ENCODE results near the gene GPR108. TPM values are rescaled to one million over a fixed set of nuclear protein-coding genes. Genes with fewer than 3 reads are reported as not detected.
"Not testable (repeated sequence)": the region's sequence is repeated elsewhere in the genome, so short reads cannot be mapped to it uniquely, and the experiment has no call there.

Gene GPR108
- polyA plus RNA-seq, result 10 to 100 TPM; 55.8 to 93.8 TPM

GRCh38 chr19:6737284-6737872, at the start of gene GPR108:
GPR108 (minus strand) TSS chr19:6737580; CDS start chr19:6737576, 4 bp downstream.
- Histone ChIP-seq H3K27me3 (ENCODE audit: control insufficient read depth in 1 of 2, insufficient read depth in 2 of 2, low read length in 2 of 2) (no peaks in the 10 kb centered on the region), H3K36me3 (ENCODE audit: control insufficient read depth in 2 of 2, insufficient read depth in 2 of 2, low read length in 1 of 2) (peaks cover 0 to 12% of the 10 kb centered on the region in 2 donors), H3K4me3 (ENCODE audit: low read depth in 1 of 2, low read length in 2 of 2) (peak within 1 kb of the TSS; percentile 83 to 89), H3K4me1 (ENCODE audit: control insufficient read depth in 2 of 2, insufficient read depth in 2 of 2, low read length in 1 of 2) (peaks cover 0 to 3% of the 10 kb centered on the region in 2 donors), H3K9me3 (ENCODE audit: control insufficient read depth in 2 of 2, insufficient read depth in 1 of 2, low read depth in 1 of 2, low read length in 1 of 2) (no peaks in the 10 kb centered on the region), H3K27ac (ENCODE audit: low read depth in 2 of 2, low read length in 1 of 2) (peak within 1 kb of the TSS; percentile 92 to 99)
- WGBS, 2 donors, result 0 to 1% methylated on average over 48 to 55 of the region's 55 CpGs

GRCh38 chr19:6779206-6779605, 41.8 kb upstream of the GPR108 start:
- WGBS, 2 donors, result 68 to 69% methylated on average over 4 of the region's 4 CpGs
- Histone ChIP-seq H3K27ac (ENCODE audit: low read depth in 2 of 2, low read length in 1 of 2) (no peak overlapping the region), H3K4me3 (ENCODE audit: low read depth in 1 of 2, low read length in 2 of 2) (no peak overlapping the region), H3K27me3 (ENCODE audit: control insufficient read depth in 1 of 2, insufficient read depth in 2 of 2, low read length in 2 of 2) (no peaks in the 10 kb centered on the region), H3K36me3 (ENCODE audit: control insufficient read depth in 2 of 2, insufficient read depth in 2 of 2, low read length in 1 of 2) (no peaks in the 10 kb centered on the region), H3K4me1 (ENCODE audit: control insufficient read depth in 2 of 2, insufficient read depth in 2 of 2, low read length in 1 of 2) (no peaks in the 10 kb centered on the region), H3K9me3 (ENCODE audit: control insufficient read depth in 2 of 2, insufficient read depth in 1 of 2, low read depth in 1 of 2, low read length in 1 of 2) (no peaks in the 10 kb centered on the region)

- 73 to 75% methylated on average over 4 of the region's 4 CpGs for WGBS, 2 donors
- Histone ChIP-seq H3K4me3 (ENCODE audit: low read depth in 1 of 2, low read length in 2 of 2) (no peak overlapping the region), H3K27me3 (ENCODE audit: control insufficient read depth in 1 of 2, insufficient read depth in 2 of 2, low read length in 2 of 2) (no peaks in the 10 kb centered on the region), H3K36me3 (ENCODE audit: control insufficient read depth in 2 of 2, insufficient read depth in 2 of 2, low read length in 1 of 2) (no peaks in the 10 kb centered on the region), H3K4me1 (ENCODE audit: control insufficient read depth in 2 of 2, insufficient read depth in 2 of 2, low read length in 1 of 2) (no peaks in the 10 kb centered on the region), H3K27ac (ENCODE audit: low read depth in 2 of 2, low read length in 1 of 2) (peak overlapping the region in 1 of 2 donors; percentile 21), H3K9me3 (ENCODE audit: control insufficient read depth in 2 of 2, insufficient read depth in 1 of 2, low read depth in 1 of 2, low read length in 1 of 2) (no peaks in the 10 kb centered on the region)
Observed at GRCh38 chr19:6778386-6778785, 41.0 kb upstream of the GPR108 start.

GRCh38 chr19:6777434-6777833, 40.1 kb upstream of the GPR108 start:
- H3K4me1 ChIP-seq (ENCODE audit: control insufficient read depth in 2 of 2, insufficient read depth in 2 of 2, low read length in 1 of 2), result no peaks in the 10 kb centered on the region
- WGBS, 2 donors, result 91 to 94% methylated on average over 2 of the region's 2 CpGs
- no peak overlapping the region for H3K27ac ChIP-seq (ENCODE audit: low read depth in 2 of 2, low read length in 1 of 2)
- no peak overlapping the region for H3K4me3 ChIP-seq (ENCODE audit: low read depth in 1 of 2, low read length in 2 of 2)
- no peaks in the 10 kb centered on the region for H3K36me3 ChIP-seq (ENCODE audit: control insufficient read depth in 2 of 2, insufficient read depth in 2 of 2, low read length in 1 of 2)
- H3K9me3 ChIP-seq (ENCODE audit: control insufficient read depth in 2 of 2, insufficient read depth in 1 of 2, low read depth in 1 of 2, low read length in 1 of 2), result no peaks in the 10 kb centered on the region
- no peaks in the 10 kb centered on the region for H3K27me3 ChIP-seq (ENCODE audit: control insufficient read depth in 1 of 2, insufficient read depth in 2 of 2, low read length in 2 of 2)

- Histone ChIP-seq H3K4me3 (ENCODE audit: low read depth in 1 of 2, low read length in 2 of 2) (no peak overlapping the region), H3K9me3 (ENCODE audit: control insufficient read depth in 2 of 2, insufficient read depth in 1 of 2, low read depth in 1 of 2, low read length in 1 of 2) (no peaks in the 10 kb centered on the region), H3K4me1 (ENCODE audit: control insufficient read depth in 2 of 2, insufficient read depth in 2 of 2, low read length in 1 of 2) (no peaks in the 10 kb centered on the region), H3K27ac (ENCODE audit: low read depth in 2 of 2, low read length in 1 of 2) (no peak overlapping the region), H3K27me3 (ENCODE audit: control insufficient read depth in 1 of 2, insufficient read depth in 2 of 2, low read length in 2 of 2) (no peaks in the 10 kb centered on the region), H3K36me3 (ENCODE audit: control insufficient read depth in 2 of 2, insufficient read depth in 2 of 2, low read length in 1 of 2) (no peaks in the 10 kb centered on the region)
- 95 to 96% methylated on average over 4 of the region's 4 CpGs for WGBS, 2 donors
Observed at GRCh38 chr19:6776999-6777398, 39.6 kb upstream of the GPR108 start.

GRCh38 chr19:6776045-6776444, 38.7 kb upstream of the GPR108 start:
- H3K9me3 ChIP-seq (ENCODE audit: control insufficient read depth in 2 of 2, insufficient read depth in 1 of 2, low read depth in 1 of 2, low read length in 1 of 2); H3K4me3 ChIP-seq (ENCODE audit: low read depth in 1 of 2, low read length in 2 of 2); H3K4me1 ChIP-seq (ENCODE audit: control insufficient read depth in 2 of 2, insufficient read depth in 2 of 2, low read length in 1 of 2); H3K36me3 ChIP-seq (ENCODE audit: control insufficient read depth in 2 of 2, insufficient read depth in 2 of 2, low read length in 1 of 2); H3K27ac ChIP-seq (ENCODE audit: low read depth in 2 of 2, low read length in 1 of 2); H3K27me3 ChIP-seq (ENCODE audit: control insufficient read depth in 1 of 2, insufficient read depth in 2 of 2, low read length in 2 of 2): not testable (repeated sequence)

GRCh38 chr19:6774821-6775707, 37.7 kb upstream of the GPR108 start:
- Histone ChIP-seq H3K4me1 (ENCODE audit: control insufficient read depth in 2 of 2, insufficient read depth in 2 of 2, low read length in 1 of 2) (no peaks in the 10 kb centered on the region), H3K4me3 (ENCODE audit: low read depth in 1 of 2, low read length in 2 of 2) (no peak overlapping the region), H3K27me3 (ENCODE audit: control insufficient read depth in 1 of 2, insufficient read depth in 2 of 2, low read length in 2 of 2) (no peaks in the 10 kb centered on the region), H3K9me3 (ENCODE audit: control insufficient read depth in 2 of 2, insufficient read depth in 1 of 2, low read depth in 1 of 2, low read length in 1 of 2) (no peaks in the 10 kb centered on the region), H3K27ac (ENCODE audit: low read depth in 2 of 2, low read length in 1 of 2) (no peak overlapping the region), H3K36me3 (ENCODE audit: control insufficient read depth in 2 of 2, insufficient read depth in 2 of 2, low read length in 1 of 2) (no peaks in the 10 kb centered on the region)
- 67% methylated on average over 11 of the region's 11 CpGs for WGBS, 2 donors

- Histone ChIP-seq H3K4me3 (ENCODE audit: low read depth in 1 of 2, low read length in 2 of 2) (peak overlapping the region; percentile 26 to 58), H3K36me3 (ENCODE audit: control insufficient read depth in 2 of 2, insufficient read depth in 2 of 2, low read length in 1 of 2) (no peaks in the 10 kb centered on the region), H3K27me3 (ENCODE audit: control insufficient read depth in 1 of 2, insufficient read depth in 2 of 2, low read length in 2 of 2) (no peaks in the 10 kb centered on the region), H3K9me3 (ENCODE audit: control insufficient read depth in 2 of 2, insufficient read depth in 1 of 2, low read depth in 1 of 2, low read length in 1 of 2) (no peaks in the 10 kb centered on the region), H3K4me1 (ENCODE audit: control insufficient read depth in 2 of 2, insufficient read depth in 2 of 2, low read length in 1 of 2) (no peaks in the 10 kb centered on the region), H3K27ac (ENCODE audit: low read depth in 2 of 2, low read length in 1 of 2) (no peak overlapping the region)
- WGBS, 2 donors, result 41 to 53% methylated on average over 8 of the region's 8 CpGs
Observed at GRCh38 chr19:6773323-6773931, 36.0 kb upstream of the GPR108 start.

GRCh38 chr19:6772866-6773322, 35.5 kb upstream of the GPR108 start:
- Histone ChIP-seq H3K36me3 (ENCODE audit: control insufficient read depth in 2 of 2, insufficient read depth in 2 of 2, low read length in 1 of 2) (no peaks in the 10 kb centered on the region), H3K27me3 (ENCODE audit: control insufficient read depth in 1 of 2, insufficient read depth in 2 of 2, low read length in 2 of 2) (no peaks in the 10 kb centered on the region), H3K4me3 (ENCODE audit: low read depth in 1 of 2, low read length in 2 of 2) (peak overlapping the region; percentile 26 to 58), H3K27ac (ENCODE audit: low read depth in 2 of 2, low read length in 1 of 2) (no peak overlapping the region), H3K9me3 (ENCODE audit: control insufficient read depth in 2 of 2, insufficient read depth in 1 of 2, low read depth in 1 of 2, low read length in 1 of 2) (no peaks in the 10 kb centered on the region), H3K4me1 (ENCODE audit: control insufficient read depth in 2 of 2, insufficient read depth in 2 of 2, low read length in 1 of 2) (no peaks in the 10 kb centered on the region)
- WGBS, 2 donors, result 52 to 64% methylated on average over 12 to 14 of the region's 14 CpGs
